OCI-M2 (cell line): Measurements from ENCODE around the gene TCOF1.

Source experiments
- DNase-seq: peaks from one replicate; lab custom pipeline; 2025; ENCODE audit not compliant: unreplicated experiment; lab: John Stamatoyannopoulos, UW

The TCOF1 gene, protein sequence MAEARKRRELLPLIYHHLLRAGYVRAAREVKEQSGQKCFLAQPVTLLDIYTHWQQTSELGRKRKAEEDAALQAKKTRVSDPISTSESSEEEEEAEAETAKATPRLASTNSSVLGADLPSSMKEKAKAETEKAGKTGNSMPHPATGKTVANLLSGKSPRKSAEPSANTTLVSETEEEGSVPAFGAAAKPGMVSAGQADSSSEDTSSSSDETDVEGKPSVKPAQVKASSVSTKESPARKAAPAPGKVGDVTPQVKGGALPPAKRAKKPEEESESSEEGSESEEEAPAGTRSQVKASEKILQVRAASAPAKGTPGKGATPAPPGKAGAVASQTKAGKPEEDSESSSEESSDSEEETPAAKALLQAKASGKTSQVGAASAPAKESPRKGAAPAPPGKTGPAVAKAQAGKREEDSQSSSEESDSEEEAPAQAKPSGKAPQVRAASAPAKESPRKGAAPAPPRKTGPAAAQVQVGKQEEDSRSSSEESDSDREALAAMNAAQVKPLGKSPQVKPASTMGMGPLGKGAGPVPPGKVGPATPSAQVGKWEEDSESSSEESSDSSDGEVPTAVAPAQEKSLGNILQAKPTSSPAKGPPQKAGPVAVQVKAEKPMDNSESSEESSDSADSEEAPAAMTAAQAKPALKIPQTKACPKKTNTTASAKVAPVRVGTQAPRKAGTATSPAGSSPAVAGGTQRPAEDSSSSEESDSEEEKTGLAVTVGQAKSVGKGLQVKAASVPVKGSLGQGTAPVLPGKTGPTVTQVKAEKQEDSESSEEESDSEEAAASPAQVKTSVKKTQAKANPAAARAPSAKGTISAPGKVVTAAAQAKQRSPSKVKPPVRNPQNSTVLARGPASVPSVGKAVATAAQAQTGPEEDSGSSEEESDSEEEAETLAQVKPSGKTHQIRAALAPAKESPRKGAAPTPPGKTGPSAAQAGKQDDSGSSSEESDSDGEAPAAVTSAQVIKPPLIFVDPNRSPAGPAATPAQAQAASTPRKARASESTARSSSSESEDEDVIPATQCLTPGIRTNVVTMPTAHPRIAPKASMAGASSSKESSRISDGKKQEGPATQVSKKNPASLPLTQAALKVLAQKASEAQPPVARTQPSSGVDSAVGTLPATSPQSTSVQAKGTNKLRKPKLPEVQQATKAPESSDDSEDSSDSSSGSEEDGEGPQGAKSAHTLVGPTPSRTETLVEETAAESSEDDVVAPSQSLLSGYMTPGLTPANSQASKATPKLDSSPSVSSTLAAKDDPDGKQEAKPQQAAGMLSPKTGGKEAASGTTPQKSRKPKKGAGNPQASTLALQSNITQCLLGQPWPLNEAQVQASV (N-terminal part only)

DNA sequence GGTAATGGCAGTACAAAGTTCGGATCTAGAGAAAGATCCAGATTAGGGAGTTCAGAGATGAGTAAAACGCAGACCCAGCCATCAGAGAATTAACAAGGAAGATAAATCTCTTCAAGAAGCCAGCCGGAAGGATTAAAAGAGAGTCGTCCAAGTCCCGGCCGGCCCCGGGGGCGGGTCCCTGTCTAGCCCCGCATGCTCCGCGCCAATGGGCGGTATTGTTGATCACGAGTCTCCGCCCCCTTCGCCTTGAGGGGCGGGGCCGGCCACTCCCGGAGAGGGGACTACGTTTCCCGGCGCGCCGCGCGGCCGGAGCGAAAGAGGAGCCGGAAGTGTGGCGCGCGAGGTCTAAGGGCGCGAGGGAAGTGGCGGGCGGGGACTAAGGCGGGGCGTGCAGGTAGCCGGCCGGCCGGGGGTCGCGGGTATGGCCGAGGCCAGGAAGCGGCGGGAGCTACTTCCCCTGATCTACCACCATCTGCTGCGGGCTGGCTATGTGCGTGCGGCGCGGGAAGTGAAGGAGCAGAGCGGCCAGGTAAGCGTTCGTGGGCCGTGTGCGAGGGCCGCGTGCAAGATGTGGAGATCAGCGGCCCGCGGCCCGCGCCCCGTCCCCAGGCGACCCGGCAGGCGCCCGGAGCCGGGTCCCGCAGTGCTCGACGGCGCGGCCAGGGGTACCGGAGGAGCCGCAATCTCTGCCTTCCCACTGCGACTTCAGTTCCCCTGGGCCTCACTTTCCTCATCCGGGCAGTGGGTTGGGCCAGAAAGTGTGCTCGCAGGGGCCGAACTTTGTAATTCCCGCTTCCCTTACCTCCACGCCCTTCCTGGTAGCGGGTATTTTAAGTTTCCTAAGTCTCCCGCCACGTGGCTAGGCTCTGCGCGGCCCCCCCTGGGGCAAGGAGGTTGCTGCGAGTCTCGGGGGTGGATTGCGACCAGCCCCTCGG, at the start of gene TCOF1:
TSS of gene TCOF1 (plus strand) at position 372 of the 935 bp plus-strand sequence. CDS start at position 422, 50 bp downstream.
- DNase-seq, result peak; percentile 54

DNA sequence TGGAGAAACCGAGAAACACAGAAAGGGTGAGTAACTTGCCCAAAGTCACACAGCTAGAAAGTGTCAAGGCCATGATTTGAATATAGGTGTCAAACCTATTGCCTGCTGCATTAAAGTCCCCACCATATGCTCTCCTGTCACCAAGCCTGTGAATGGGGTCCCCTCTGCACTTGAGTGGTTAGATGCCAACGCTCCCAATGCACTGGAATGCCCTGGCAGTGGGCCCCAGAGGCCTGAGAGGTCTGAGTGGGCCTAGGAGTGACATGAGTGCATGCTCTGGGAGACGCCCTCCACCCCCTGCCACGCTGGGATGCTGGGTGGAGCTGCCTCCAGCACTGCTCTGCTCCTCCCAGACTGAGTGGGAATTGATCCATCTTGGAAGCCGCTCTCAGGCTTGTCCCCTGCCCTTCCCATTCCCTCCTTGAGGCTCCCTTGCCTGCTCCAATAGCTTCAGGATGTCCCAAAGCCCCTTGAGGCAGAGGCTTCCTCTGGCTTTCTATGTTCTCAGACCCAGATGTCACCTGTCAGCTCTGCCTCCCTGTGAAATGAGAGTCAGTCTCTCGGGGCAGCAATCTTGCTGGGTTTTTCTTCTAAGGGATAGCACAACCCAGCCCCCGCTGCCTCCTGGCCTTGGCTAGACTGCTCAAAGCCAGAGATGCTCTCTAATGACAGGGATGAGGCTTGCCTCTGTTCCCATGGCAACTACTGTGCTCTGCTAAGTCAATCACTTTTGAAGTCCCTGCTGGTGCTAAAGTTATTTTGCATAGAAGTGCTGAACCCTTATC, 48.2 kb upstream of the TCOF1 start:
- no peak for DNase-seq

DNA sequence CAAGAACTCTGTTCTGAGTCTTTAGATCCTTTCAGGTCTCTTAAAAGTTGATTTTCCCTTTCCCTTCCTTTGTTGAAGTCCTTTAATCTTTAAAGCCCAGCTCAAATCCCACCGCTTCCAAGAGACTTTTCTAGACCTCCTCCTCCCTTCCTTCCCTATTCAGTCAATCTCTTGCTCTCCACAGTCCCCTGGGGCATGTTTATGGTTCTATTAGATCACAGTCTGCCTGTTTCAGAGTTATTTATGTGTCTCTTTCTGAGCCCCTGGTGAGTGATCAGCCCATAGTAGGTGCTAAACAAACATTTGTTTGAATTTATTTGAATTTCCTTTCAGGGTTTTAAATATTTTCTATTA, 47.6 kb upstream of the TCOF1 start:
- no peak for DNase-seq

DNA sequence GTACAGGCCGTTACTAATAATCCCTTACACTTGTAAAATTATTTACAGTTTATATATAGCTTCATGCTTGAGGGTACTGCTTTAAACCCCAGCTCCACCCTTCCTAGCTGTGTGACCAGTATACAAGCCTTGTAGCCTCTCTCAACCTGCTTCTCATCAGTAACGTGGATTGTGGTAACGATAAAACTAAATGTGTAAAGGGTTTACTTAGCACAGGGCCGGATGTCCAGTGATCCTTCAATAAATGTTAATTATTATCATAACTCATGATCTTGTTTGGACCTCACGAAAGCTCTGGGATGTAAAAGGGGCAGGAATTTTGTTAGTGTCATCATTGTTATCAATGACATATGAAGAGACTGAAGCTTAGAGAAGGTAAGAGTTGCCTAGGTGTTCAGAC, 47.3 kb upstream of the TCOF1 start:
- no peak for DNase-seq

DNA sequence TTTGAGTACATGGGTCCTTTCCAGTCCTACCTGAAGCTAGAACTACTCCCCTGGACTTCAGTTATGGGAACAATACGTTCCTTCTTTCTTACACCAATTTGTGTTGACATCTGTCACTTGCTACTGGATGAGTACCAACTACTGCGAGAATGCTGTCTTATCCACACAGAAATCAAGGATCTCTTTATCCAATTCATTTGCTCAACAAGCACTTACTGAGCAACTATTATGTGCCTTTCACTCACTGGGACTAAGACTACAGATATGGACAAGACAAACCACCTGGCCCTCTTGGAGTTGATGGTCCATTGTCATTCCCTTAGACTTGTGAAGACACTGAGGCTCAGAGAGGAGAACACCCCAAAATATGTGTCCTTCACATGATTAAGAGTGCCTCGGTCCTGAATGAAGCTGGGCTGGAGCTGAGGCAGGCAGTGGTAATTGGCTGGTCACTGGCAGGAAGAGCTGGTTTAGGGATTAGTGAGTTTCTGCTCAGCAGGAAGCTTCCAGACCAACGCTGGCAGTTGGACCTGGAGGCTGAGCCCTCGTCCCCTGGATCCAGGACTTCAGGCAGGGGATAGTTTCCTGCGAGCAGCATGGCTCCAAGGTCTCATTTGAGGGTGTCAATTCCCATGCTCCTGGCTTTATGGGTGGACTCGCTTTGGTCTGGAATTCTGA, 46.3 kb upstream of the TCOF1 start:
- DNase-seq, result no peak

DNA sequence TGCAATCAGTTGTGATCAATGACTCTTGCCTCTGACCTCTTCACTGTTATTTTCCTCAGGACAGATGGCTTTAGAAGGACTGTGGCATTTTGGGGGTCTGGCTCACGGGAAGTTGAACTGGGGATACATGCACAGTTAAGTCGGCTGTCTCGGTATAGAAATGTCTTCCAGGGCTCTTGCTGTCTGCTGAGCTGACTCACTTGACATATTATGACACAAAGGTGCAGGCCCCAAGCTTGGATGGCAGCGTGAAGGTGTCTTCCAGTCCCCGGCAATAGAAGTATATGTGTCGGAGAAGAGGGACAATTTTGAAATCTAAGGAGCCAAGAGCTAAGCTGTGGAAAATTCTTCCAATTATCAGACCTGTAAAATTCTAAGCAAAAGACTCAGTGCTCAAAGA, 45.0 kb upstream of the TCOF1 start:
- no peak for DNase-seq

DNA sequence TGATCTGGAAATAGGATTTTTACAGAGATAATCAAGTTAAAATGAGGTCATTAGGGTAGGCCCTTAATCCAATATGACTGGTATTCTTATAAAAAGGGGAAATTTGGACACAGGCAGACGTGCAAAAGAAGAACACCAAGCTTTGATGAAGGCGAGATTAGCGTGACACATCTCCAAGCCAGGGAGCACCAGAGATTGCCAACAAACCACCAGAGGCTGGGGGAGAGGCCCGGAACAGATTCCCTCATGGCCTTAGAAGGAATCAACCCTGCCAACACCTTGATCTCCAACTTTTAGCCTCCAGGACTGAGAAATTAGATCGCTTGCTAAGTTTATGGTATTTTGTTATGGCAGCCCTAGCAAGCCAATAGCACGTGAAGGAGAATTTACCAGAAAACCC, 44.0 kb upstream of the TCOF1 start:
- DNase-seq, result no peak

DNA sequence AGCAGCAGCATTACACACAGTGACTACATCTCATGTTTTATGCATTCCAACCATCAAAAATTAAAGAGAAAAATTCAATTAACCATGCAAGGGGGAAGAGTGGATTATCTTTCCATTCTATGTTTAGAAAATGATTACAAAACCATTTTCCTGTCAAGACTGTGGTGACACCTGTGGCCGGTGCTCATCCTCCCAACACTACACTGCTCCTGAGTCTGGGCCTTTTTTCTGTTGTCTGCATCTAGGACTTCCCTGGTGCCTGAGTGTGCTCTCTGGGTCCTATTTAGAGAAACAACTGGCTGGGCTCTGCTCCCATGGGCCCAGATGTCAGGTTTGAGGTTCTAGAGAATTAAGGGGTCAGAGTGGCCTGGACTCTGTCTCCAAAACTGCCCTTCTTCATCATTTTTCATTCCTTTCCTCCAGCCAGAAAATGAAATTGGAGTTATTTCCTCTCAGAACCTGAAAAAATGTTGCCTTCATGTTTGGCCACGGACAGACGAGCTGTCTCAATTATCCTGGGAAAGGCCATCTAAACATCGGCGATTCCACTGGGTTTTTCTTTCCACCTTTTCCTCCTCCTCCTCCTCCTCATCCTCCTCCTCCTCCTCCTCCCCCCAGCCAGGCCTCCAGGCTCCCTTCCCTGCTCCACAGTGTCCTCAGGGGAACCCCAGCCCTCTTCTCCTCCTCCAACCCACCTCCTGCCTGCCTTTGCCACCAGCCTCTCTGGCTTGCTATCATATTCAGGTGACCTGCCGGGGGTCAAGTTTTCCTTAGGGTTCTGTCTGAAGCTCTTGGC, 43.4 kb upstream of the TCOF1 start:
- no peak for DNase-seq

DNA sequence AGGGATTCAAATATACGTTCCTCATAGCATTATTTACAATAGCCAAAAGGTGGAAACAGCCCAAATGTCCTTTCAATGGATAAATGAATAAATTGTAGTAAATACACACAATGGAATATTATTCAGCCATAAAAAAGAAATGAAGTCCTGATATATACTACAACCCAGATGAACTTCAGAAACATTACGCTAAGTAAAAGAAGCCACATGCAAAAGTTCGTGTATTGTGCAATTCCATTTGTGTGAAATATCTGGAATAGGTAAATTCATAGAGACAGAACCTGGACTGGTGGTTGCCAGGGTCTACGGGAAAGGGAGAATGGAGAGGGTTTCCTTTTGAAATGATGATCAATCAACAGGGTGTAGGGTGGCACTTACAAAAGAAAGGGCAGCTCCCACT, 42.3 kb upstream of the TCOF1 start:
- no peak for DNase-seq

DNA sequence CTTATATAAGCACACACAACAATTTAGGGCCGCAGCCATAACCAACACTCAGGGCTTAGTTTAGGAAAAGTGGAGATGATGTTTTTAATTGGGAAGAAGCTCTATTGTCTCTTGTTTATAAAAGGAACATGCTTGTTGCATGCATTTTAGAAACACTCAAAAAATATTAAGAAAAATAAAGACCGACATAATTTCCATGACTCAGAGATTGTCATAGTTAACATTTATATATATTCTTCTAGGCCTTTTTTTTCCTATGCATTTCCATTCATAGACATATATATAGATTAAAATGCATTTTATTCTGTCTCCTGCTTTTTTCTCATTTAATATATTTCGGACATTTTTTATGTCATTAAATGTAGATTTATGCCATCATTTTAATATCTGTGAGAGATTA, 41.2 kb upstream of the TCOF1 start:
- no peak for DNase-seq

DNA sequence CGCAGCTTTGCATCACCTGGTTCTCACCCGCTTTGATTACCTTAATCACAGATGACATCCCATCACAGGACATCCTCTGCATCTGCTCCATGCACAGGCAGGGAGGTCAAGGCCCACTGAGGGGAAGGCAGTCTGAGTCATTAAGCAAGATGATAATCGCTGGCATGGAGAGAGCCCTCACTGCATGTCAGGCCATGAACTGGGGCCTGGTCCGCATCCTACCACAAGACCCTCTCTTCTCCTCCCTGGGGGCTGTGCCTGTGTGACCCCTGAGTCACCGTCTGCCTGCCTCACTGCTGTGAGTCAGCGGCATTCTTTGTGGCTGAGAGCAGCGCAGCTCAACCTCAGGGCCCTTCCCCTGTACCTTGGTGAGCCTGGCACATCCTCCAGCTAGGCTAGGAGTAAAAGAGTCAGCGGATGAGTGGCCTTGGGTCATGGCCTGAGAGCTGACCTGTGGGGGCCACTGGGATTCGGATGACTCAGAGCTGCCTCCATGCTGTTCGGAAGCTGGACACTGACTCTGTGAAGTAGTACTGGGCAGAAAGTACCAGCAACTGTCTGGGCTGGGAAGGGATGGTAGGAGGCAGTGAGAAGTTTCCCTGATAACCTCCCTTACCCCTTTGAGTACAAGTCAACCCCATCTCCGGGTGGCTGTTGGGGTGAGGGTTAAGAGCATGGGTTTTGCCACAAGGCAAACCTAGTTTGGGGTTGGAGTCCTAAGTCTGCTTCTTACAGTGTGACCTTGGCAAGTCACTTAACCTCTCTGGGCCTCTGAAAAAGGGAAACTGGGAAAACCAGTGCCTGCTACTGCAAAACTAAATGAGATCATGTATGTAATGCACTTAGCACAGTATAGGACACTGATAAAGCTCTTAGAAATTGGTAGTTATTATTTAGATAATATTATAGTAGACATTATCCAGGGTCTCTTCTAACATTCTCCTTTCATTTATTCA, 40.2 kb upstream of the TCOF1 start:
- no peak for DNase-seq

DNA sequence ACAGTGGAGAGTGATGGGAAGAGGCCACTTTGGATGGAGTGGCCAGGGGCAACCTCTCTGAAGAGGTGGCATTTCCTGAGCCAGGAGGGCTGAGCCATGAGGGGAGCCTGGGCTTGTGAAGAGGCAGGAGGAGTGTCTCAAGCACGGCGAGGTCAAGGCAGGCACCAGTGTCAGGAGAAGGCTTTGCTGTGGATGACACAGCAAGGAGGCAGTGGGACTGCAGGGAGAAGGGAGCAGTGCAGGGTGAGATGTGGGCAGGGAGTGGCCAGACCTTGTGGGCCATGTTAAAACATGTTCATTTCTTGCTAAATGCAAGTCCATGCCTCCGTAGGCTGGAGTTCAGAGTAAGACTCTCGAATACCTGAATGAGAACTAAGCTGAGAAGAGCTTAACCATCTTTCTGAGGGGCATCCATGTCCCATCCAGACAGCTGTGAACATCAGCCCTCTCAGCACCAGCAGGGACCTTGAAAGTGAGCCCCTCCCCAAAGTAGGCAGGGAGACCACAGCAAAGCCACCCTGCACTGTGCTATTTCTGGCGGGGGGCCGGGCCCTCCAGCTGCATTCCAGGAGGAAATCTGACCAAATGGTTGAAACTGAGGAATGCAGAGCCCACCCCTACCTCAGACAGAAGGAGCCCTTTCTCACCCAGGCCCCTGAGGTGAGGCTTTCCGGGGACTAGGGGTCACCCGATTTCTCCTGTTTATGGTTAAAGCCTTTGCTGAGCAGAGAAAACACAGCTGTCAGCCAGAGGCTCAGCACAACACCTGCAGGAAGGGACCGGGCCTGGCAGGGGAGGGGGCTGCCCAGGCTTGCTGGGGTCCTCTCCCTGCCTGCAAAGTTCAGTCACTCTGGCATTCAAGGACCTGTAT, 38.6 kb upstream of the TCOF1 start:
- DNase-seq, result no peak

DNA sequence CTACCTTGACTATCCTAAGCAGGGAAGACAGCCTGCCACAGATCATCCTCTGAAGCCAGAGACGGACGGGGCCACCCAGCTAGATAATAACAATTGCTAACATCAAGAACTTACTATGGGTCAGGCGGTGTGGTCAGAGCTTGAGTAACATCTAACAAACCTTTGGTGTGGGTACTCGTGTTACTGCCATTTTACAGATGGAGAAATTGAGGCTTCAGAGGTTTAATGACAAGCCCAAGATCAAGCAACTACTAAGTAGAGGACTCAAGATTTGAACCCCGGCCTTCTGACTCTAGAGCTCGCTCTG, 38.1 kb upstream of the TCOF1 start:
- no peak for DNase-seq

DNA sequence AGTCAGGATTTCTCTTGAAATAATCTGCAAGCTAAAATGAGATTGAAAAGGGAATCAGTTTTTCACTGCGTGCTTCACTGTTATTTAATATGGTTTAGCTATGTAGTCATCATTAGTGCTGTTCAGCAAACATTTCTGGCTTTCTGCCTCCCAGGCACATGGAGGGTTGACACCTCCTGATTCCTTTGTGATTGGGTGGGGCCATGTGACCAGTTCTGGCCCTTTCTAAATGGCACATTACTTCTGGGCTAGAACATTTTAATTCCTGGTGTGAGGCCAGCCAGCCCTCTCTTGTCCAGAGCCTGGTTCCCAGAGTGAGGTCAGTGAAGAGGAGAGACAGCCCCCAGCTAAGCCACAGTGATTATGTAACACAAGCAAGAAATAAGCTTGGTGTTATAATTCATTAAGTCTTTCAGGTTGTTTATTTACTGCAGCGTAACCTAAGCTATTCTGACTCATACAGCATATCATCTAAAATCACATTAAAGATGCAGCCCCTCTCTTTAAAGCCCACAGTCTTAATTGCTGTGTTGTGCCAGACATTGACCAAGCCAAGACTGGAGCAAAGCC, 37.4 kb upstream of the TCOF1 start:
- no peak for DNase-seq

DNA sequence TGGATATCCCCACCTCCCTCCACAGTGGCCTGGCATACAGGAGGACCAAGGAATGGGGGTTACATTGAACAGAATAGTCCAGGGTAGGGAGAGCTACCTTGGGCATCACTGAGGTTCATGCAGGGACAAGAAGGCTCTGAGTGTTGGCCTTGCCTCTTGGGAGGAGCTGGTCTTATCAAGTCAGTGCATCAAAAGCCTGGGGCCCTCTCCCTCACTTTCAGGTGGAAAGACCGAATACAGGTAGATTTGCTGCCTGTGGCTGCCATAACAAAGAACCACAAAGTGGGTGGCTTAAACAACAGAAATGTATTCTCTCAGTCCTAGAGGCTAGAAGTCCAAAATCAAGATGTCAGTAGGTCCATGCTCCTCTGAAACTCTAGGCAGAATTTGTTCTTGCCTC, 36.3 kb upstream of the TCOF1 start:
- no peak for DNase-seq

DNA sequence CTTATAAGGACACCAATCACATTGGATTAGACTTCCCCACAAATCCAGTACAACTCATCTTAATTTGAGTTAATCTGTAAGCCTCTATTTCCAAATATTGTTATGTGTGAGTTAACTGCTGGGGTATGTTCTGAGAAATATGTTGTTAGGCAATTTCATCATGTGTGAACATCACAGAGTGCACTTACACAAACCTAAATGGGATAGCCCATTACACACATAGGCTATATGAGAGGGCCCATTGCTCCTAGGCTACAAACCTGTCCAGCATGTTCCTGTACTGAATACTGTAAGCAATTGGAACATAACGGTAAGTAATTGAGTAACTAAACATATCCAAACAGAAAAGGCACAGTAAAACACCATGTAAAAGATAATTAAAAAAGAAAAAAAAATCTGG, 35.7 kb upstream of the TCOF1 start:
- DNase-seq, result no peak
